ENCODE measurements around the gene MPZL3.

MPZL3 gene

DNA sequence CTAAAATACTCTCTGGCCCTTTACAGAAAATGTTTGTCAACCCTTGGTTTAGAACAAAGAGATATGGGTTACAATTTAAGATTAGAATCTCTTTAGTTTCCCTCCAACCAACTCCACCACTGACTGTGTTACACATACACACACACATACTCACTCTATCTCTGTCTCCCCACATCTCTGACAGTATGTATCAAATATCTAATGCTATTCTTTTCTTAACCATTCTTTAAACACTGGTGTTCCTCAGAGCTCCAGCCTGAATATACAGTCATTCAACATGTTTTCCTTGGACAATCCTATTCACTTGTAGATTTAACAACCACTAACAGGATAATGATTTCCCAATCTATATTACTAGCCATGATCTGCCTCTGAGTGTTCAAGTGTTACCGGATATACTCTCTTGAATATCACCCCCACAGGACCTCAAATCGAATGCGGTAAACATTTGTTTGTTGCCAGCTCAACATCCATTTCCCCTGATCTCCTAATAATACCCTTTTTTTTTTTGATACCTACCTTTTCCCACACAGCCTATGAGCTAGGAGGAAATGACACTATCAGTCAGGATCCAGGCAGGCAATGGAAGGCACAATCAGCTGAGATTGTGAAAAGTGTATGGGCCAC lies 6.1 kb downstream of the MPZL3 start:
- Histone ChIP-seq H3K9ac (ENCODE audit: low read length) (no peak overlapping the region), H3K4me2 (ENCODE audit: low read length) (no peak overlapping the region), H3K4me3 (ENCODE audit: low read length) (no peak overlapping the region), H3K9me3 (ENCODE audit: insufficient read depth, low read length) (no peaks in the 10 kb centered on the region), H3K79me2 (ENCODE audit: low read length) (no peaks in the 10 kb centered on the region), H3K27me3 (ENCODE audit: low read depth, low read length) (no peaks in the 10 kb centered on the region), H3K27ac (ENCODE audit: low read length) (no peak overlapping the region), H2AFZ (ENCODE audit: low read depth, low read length) (no peak overlapping the region), H4K20me1 (ENCODE audit: insufficient read depth, low read length) (no peaks in the 10 kb centered on the region), H3K36me3 (replicated peaks; ENCODE audit: low read depth, low read length) (no peaks in the 10 kb centered on the region), H3K4me1 (ENCODE audit: low read length) (0 out of 2 replicates have a peak, but pooled peaks cover 6% of the 10 kb centered on the region)
- no peak for TF ChIP-seq EZH2phosphoT487 (IDR thresholded peaks at IDR 0.05; ENCODE audit: low read depth)

DNA sequence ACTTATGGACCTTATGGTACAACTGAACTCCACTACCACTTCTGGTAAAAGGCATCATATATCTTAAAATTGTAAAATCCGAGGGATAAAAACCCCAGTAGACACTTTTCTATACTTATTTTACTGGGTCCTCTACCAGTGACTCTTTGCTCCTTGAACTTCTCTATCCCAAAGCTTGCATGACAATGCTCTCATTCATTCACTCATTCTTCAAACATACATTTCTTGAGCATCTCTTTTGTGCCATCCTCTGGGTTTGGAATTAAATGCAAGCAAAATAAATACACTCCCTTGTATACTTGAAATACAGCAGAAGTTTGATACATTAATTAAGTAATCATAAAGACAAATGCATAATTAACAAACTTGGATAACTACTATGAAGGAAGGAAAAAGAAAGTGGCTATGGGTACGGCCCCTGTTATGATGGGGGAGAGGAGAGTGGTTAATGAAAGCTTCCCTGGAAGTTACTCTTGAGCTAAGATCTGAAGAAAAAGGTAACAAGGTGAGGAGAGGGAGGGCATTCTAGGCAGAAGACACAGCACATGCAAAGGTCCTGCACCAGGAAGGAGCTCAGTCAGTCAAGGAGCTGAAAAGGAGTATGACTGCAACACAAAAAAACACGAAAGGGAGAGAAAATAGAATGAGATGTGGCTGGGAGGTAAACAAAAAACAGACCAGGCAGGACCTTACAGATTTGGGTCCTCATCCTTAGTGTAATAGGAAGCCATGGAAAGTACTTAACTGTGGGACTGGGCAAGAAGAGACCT lies 8.0 kb downstream of the MPZL3 start:
- Histone ChIP-seq H3K27ac (ENCODE audit: low read length) (no peak overlapping the region), H3K9ac (ENCODE audit: low read length) (no peak overlapping the region), H3K4me3 (ENCODE audit: low read length) (no peak overlapping the region), H2AFZ (ENCODE audit: low read depth, low read length) (no peak overlapping the region), H3K79me2 (ENCODE audit: low read length) (no peaks in the 10 kb centered on the region), H3K4me2 (ENCODE audit: low read length) (no peak overlapping the region), H3K4me1 (ENCODE audit: low read length) (0 out of 2 replicates have a peak, but pooled peaks cover 7% of the 10 kb centered on the region), H4K20me1 (ENCODE audit: insufficient read depth, low read length) (no peaks in the 10 kb centered on the region), H3K9me3 (ENCODE audit: insufficient read depth, low read length) (no peaks in the 10 kb centered on the region), H3K36me3 (replicated peaks; ENCODE audit: low read depth, low read length) (no peaks in the 10 kb centered on the region), H3K27me3 (ENCODE audit: low read depth, low read length) (no peaks in the 10 kb centered on the region)
- TF ChIP-seq EZH2phosphoT487 (IDR thresholded peaks at IDR 0.05; ENCODE audit: low read depth) = no peak
- TF ChIP-seq, protein P1, sequence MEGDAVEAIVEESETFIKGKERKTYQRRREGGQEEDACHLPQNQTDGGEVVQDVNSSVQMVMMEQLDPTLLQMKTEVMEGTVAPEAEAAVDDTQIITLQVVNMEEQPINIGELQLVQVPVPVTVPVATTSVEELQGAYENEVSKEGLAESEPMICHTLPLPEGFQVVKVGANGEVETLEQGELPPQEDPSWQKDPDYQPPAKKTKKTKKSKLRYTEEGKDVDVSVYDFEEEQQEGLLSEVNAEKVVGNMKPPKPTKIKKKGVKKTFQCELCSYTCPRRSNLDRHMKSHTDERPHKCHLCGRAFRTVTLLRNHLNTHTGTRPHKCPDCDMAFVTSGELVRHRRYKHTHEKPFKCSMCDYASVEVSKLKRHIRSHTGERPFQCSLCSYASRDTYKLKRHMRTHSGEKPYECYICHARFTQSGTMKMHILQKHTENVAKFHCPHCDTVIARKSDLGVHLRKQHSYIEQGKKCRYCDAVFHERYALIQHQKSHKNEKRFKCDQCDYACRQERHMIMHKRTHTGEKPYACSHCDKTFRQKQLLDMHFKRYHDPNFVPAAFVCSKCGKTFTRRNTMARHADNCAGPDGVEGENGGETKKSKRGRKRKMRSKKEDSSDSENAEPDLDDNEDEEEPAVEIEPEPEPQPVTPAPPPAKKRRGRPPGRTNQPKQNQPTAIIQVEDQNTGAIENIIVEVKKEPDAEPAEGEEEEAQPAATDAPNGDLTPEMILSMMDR (IDR thresholded peaks at IDR 0.05; ENCODE audit: low read depth, low read length) = no peak

GRCh38 chr11:118243161-118243560 lies 9.0 kb downstream of the MPZL3 start:
- Histone ChIP-seq H3K9ac (ENCODE audit: low read length) (no peak overlapping the region), H3K4me2 (ENCODE audit: low read length) (no peak overlapping the region), H3K36me3 (replicated peaks; ENCODE audit: low read depth, low read length) (no peaks in the 10 kb centered on the region), H3K27ac (ENCODE audit: low read length) (no peak overlapping the region), H3K4me3 (ENCODE audit: low read length) (no peak overlapping the region), H3K4me1 (ENCODE audit: low read length) (0 out of 2 replicates have a peak, but pooled peaks cover 7% of the 10 kb centered on the region), H2AFZ (ENCODE audit: low read depth, low read length) (no peak overlapping the region), H4K20me1 (ENCODE audit: insufficient read depth, low read length) (no peaks in the 10 kb centered on the region), H3K79me2 (ENCODE audit: low read length) (no peaks in the 10 kb centered on the region), H3K27me3 (ENCODE audit: low read depth, low read length) (no peaks in the 10 kb centered on the region), H3K9me3 (ENCODE audit: insufficient read depth, low read length) (no peaks in the 10 kb centered on the region)
- TF ChIP-seq, protein P1 (IDR thresholded peaks at IDR 0.05; ENCODE audit: low read depth, low read length) = no peak
- no peak for TF ChIP-seq EZH2phosphoT487 (IDR thresholded peaks at IDR 0.05; ENCODE audit: low read depth)

DNA sequence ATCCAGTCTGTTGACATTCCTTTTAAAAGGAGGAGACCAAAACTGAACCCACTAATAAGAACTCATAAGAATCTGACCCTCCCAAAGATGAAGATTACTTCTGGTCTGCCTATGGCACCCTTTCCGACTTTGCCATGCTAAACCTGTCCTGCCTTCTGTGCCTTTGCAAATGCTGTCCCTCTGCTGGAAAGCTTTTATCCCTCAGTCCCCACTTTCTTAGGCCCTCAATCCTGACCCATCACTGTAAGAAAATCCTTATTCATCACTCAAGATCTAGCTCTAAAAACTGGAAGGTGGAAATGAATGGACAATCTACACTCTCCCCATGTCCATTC lies 10.4 kb downstream of the MPZL3 start:
- Histone ChIP-seq H3K4me2 (ENCODE audit: low read length) (no peak overlapping the region), H3K4me3 (ENCODE audit: low read length) (no peak overlapping the region), H3K27me3 (ENCODE audit: low read depth, low read length) (no peaks in the 10 kb centered on the region)

More for the DNA sequence above, 10.4 kb downstream of the MPZL3 start:
- no peaks in the 10 kb centered on the region for H3K9me3 ChIP-seq (ENCODE audit: insufficient read depth, low read length)
- H3K27ac ChIP-seq (ENCODE audit: low read length) = no peak overlapping the region
- H3K4me1 ChIP-seq (ENCODE audit: low read length) = 0 out of 2 replicates have a peak, but pooled peaks cover 7% of the 10 kb centered on the region
- no peak overlapping the region for H3K9ac ChIP-seq (ENCODE audit: low read length)
- H2AFZ ChIP-seq (ENCODE audit: low read depth, low read length) = no peak overlapping the region
- TF ChIP-seq, protein P1 (IDR thresholded peaks at IDR 0.05; ENCODE audit: low read depth, low read length) = no peak
- no peak for TF ChIP-seq EZH2phosphoT487 (IDR thresholded peaks at IDR 0.05; ENCODE audit: low read depth)
- no peaks in the 10 kb centered on the region for H3K79me2 ChIP-seq (ENCODE audit: low read length)
- H4K20me1 ChIP-seq (ENCODE audit: insufficient read depth, low read length) = no peaks in the 10 kb centered on the region
- H3K36me3 ChIP-seq (replicated peaks; ENCODE audit: low read depth, low read length) = no peaks in the 10 kb centered on the region

All from OCI-LY3 (cell line).